ENCODE results near the gene PDE8B.

GRCh38 chr5:77333451-77334123, 123.1 kb downstream of the PDE8B start:
- TF ChIP-seq CTCF (IDR thresholded peaks at IDR 0.05) (no peak), POLR2A (IDR thresholded peaks at IDR 0.05) (no peak), POLR2AphosphoS5 (IDR thresholded peaks at IDR 0.05) (no peak), EP300 (IDR thresholded peaks at IDR 0.05) (no peak)
